Eye (tissue), 1 donor: ENCODE measurements around the gene PPP1R7.
"Not testable (repeated sequence)": the region's sequence is repeated elsewhere in the genome, so short reads cannot be mapped to it uniquely, and the experiment has no call there.

Experiments
- DNase-seq: peaks from one replicate; pipeline ENCODE4 v3.0.0-alpha.2; 2015

PPP1R7 gene, protein sequence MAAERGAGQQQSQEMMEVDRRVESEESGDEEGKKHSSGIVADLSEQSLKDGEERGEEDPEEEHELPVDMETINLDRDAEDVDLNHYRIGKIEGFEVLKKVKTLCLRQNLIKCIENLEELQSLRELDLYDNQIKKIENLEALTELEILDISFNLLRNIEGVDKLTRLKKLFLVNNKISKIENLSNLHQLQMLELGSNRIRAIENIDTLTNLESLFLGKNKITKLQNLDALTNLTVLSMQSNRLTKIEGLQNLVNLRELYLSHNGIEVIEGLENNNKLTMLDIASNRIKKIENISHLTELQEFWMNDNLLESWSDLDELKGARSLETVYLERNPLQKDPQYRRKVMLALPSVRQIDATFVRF

GRCh38 chr2:241149925-241150659, at the start of gene PPP1R7:
TSS of gene PPP1R7 (plus strand) at chr2:241150467. CDS start at chr2:241150496, 29 bp downstream.
- DNase-seq, result peak; percentile 97

DNA sequence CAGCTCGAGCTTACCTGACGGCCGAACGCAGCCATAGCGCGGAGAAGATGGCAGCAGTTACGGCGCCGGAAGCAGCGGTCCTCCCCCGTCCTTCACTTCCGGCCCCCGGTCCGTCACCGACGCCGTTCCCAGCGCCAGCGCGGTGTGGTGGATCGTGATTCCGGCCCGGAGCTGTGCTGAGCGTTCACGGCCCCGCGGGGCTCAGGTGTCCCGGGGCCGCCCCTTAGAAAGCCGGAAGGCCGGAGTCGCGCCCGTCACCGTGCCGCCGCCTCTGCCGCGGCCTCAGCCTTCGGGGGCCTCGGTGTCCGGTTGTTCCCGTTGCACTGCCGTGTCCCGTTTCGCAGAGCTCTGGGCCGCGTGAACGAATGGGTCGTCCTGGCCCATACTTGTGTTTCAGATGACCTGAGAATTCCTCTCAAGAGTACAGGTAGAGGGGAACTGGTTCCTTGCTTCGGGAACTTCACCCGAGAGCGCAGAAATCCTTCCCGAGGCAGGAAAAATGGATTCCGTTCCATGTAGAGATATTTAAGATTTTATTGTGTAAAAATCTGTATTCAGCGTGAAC, 47.9 kb upstream of the PPP1R7 start, which contains the start of gene MTERF4:
TSS of gene MTERF4 (minus strand) at position 49 of the 565 bp plus-strand sequence. CDS start at position 35, 14 bp downstream.
- DNase-seq, result peak; percentile 94

- DNase-seq, result no peak
Measured at GRCh38 chr2:241103176-241103595, 47.1 kb upstream of the PPP1R7 start.

DNA sequence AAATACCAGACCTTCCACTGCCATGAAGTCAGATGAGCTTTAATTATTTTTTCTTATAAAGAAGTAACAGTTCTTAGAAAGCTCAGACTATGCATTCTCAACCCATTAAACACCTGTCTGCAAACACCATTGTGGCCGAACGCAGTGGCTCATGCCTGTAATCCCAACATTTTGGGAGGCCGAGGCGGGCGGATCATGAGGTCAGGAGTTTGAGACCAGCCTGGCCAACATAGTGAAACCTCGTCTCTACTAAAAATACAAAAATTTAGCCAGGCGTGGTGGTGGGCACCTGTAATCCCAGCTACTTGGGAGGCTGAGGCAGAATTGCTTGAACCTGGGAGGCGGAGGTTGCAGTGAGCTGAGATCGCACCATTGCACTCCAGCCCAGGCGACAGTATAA, 45.7 kb upstream of the PPP1R7 start:
- DNase-seq, result not testable (repeated sequence)

DNA sequence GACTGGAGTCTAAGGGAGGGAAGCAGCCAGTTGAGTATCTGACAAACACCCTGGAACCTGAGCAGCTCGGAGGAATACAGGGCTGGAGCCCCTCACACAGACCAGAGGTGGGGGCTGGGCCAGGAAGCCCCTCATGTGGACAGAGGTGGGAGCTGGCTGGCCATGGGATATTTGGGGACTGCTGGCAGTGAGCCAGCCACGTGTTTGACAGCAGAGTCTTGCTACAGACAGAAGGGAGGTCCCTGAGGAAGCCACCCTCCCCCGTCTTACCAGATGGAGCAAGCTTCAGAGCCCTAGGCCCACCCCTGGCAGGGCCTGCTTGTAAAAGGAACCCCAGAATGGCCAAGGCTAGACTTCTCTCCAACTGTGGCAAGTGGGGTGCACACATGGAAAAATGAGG, 44.6 kb upstream of the PPP1R7 start:
- DNase-seq, result no peak

- DNase-seq, result no peak
Measured at GRCh38 chr2:241107031-241107783, 43.1 kb upstream of the PPP1R7 start.

DNA sequence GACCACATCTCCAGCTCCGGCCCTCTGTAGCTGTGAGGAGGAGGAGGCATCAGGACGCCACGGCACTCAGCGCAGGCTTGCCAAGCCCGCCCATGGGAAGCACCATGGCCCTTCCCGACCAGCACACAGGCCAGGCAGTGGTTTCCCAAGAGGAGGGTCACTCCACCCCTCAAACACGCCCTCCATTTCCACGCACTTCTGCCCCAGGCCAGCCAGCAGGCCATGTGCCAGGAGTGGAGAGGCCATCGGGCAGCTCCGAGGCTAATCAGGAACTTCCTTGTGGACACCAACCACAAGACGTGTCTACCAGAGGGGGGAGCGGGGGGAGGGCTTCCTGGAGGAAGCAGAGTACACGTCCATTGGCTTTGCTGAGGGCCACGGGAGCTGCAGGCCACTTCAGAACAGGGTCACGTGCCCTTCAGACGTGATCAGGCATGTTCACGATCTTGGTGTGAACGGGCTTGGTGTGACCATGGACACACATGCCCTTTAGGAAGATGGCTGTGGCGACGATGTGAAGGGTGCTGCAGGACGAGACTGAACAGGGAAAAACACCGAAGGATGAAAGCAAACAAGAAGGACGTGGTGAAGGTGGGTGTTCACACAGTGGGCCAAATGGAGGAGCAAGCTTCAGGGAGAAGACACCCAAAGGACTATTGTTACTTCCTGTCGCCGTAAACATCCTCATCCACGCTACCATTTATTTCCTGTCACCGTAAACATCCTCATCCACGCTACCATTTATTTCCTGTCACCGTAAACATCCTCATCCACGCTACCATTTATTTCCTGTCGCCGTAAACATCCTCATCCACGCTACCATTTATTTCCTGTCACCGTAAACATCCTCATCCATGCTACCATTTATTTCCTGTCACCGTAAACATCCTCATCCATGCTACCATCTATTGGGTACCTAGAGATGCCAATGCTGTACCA, 41.7 kb upstream of the PPP1R7 start:
- DNase-seq, result no peak

DNA sequence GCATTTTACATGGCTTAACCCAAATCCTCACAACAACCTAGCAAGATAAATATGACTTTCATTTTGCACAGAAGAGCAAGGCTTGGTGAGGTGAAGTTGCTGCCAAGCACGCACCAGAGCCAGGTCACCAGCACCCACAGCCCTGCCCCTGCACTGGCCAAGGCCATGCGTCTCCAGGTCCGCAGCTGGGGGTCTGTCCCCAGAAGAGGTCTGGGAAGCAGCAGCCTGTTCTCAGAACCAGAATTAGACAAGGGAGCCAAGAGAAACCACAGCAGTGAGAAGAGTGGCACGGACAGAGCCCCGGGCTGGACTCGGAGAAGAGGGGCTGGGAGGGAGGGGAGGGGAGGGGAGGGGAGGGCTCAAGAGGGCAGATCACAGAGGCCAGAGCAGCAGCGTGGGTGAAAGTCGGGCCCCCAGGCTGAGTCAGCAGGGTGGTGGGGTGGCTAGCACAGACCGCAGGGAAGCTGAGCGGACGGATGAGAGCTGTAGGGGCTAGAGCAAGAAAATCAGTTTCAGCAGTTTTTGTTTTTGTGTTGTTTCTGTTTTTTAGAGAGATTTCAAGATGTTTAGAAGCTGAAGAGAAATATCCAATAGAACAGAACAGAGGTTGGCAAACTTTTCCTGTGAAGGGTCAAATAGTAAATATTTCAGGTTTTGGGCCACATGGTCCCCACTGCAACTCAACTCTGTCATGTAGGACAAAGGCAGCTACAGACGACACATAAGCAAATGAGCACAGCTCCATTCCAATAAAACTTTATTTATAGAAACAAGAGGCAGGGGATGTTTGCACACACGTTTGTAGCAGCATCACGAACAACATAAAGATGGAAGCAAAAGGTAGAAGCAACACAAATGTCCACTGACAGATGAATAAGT, 40.8 kb upstream of the PPP1R7 start:
- no peak for DNase-seq

DNA sequence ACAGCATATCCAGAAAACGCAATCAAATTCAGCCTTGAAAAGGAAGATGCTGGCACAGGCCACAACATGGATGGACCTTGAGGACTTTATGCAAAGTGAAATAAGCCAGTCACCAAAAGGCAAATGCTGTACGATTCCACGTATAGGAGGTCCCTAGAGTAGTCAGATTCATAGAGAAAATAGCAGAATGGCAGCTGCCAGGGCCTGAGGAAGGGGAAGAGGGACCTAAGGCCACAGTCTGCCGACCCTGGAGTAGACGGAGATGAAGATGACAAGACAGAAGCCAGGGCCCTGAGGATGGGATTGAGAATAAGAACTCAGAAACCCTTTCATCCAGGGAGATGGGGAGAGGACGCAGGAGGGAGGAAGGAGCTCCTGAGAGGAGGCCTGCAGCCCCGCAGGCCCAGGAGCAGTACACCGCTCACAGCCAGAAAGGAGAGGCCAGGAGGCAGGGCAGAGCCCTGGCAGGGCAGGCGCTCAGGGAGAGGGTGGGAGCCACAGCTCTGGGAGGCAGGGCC, 40.1 kb upstream of the PPP1R7 start:
- no peak for DNase-seq

GRCh38 chr2:241110607-241111439, 39.4 kb upstream of the PPP1R7 start:
- DNase-seq, result no peak

DNA sequence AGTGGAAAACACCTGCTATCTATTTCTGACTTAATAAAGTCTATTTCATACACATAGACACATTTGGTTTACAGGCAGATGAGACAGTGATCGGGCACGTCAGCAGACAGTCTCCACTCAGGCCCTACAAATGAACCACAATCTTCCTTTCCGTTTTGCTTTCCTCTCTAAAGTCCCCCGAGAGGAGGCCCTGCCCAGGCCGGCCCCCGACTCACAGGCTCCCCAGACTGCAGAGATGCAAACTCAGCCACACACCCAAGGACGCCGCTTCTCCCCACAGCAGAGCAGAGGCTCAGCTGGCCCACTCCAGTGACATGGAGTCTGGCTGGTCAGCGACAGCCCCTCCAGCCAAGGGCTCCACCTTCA, 38.8 kb upstream of the PPP1R7 start:
- no peak for DNase-seq

DNA sequence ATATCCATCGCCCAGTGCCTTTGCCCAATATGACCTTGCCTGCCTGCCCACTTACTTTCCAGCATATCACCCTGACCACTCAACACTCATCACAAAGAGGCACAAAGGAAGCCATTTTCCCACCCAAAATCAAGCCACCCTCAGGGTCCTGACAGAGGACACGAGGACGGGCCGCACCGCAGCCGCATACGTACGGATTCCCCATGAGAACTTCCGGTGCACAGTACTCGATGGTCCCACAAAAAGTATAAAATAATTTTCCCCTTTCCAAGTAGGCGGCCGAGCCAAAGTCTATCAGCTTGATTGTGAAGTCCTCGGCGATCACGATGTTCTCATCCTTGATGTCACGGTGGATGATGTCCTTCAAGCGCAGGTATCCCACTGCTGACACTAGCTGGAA, 38.2 kb upstream of the PPP1R7 start:
- DNase-seq, result no peak

- DNase-seq, result no peak
Measured at GRCh38 chr2:241112592-241112991, 37.7 kb upstream of the PPP1R7 start.

- DNase-seq, result no peak
Measured at GRCh38 chr2:241114836-241115235, 35.4 kb upstream of the PPP1R7 start.

- no peak for DNase-seq
Measured at GRCh38 chr2:241115361-241115760, 34.9 kb upstream of the PPP1R7 start.

DNA sequence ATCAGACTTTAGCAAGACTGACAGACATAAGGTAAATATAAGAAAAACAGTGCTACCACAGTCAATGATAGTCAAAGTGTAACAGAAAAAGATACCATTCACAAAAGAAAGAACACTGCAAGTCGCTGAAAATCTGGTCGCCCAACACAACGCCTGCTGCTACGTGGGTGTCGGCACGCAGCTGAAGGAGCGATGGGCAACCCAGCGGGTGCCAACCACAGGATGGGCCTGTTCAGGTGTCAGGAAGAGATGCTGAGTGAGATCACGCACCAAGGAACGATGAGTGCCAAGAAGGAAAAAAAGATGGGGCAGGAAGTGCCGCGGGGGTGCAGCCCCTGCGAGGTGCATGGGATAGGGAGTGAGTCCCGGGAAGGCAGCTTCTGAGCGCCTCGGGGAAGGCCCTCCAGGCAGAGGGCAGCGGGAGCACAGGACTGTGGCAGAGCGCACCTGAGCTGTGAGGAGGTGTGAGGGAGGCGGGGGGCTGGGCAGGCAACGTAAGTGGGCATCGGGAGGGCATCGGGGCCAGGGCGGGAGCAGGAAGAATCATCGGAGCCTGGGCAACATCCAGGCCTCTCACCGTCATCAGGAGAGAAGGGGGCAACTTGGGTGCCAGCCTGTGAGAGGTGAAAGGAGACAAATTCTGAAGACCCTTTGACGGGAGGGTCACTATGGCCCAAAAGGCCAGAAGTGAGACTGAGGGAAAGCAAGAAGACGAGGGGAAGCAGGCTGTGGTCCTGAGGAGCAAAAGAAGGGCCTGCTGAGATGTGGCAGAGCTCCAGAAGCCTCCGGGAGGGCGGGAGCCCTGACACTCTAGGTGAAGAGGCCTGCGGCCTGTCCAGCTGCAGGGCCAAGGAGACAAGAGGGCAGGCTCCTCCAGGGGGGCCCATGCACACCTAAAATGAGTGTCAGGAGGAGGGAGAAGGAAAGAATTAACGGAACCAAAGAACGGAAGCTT, 33.4 kb upstream of the PPP1R7 start:
- DNase-seq, result no peak

DNA sequence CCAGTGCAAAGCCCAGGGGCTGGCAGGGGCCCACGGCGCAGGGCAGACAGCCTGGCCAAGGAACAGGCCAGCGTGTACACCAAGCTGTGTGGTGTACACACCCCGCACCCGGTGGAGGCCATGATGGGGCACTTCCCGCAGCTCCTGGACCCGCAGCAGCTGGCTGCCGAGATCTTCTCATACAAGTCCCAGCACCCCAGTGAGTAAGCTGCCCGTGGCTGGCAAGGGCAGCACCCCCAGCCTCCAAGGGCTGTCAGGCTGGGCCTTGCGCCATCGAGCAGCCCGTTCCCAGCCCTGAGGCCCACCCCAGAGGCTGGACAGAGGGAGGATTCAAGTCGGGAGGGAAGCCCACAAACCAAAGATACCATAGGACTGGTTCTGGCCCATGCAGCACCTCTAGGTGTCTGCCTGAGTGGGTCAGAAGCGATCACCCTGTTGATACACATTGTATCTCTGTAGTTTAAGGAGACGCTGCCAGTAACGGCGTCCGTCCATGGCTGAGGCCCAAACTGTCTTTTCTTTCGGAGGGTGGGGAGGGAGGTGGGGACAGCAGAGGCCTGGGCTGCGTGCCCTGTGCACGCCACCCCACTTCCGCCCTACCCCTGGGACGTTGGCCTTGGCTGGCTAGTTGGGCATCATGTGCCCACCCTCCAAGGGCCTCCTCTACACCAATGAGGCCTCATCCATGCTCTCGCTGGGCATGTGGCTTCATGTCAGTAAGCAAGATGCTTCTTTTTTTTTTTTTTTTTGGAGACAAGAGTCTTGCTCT, 31.3 kb upstream of the PPP1R7 start:
- DNase-seq, result no peak

GRCh38 chr2:241120440-241120839, 29.8 kb upstream of the PPP1R7 start:
- DNase-seq, result no peak
